H1 (cell line): ENCODE data around the gene KCTD15. TPM values are rescaled to one million over a fixed set of nuclear protein-coding genes. Genes with fewer than 3 reads are reported as not detected.

ENCODE experiments used
- CEBPB ChIP-seq: IDR thresholded peaks from 2 replicates; pipeline ENCODE4 v1.6.1; 2012; ENCODE audit warnings: low read depth, low read length
- SAP30 ChIP-seq: fragments of 300-600 bp; sonication (generic); IDR thresholded peaks from 2 replicates; pipeline ENCODE4 v1.7.1; 2012; ENCODE audit warnings: low read length, moderate library complexity, mild to moderate bottlenecking, inconsistent platforms; ENCODE audit not compliant: insufficient read depth, insufficient replicate concordance
- polyA plus RNA-seq, 7 experiments: library from polyadenylated mRNA; depleted of rRNA in 3 of 7; stranded (reverse) in 5 of 7; unstranded in 2 of 7; fragments of >200 nt in 5 of 7; fragments of 200-250 nt in 2 of 7; gene quantifications; 1 replicate in 5 of 7; 2 replicates in 1 of 7; 4 replicates in 1 of 7; pipeline versions ENCODE4 v1.2.1 to v1.2.3, GENCODE V29; 2011 to 2013; ENCODE audit warnings: missing spikeins in 2 of 7, mixed read lengths in 2 of 7
- total RNA-seq: library from RNA; stranded (reverse); fragmentation: NEBNext Ultra II Directional; extraction: Animal tissue kit (Norgen Biotek cat#: 25700); gene quantifications from 2 replicates; pipeline ENCODE4 v1.2.1, GENCODE V29; 2021

Gene KCTD15
- total and polyA plus RNA-seq, 2 of the 8 experiments (the other 6 are each of a cell fraction or from before 2014, with no cell fraction given) = 25.1 to 27.0 TPM

DNA sequence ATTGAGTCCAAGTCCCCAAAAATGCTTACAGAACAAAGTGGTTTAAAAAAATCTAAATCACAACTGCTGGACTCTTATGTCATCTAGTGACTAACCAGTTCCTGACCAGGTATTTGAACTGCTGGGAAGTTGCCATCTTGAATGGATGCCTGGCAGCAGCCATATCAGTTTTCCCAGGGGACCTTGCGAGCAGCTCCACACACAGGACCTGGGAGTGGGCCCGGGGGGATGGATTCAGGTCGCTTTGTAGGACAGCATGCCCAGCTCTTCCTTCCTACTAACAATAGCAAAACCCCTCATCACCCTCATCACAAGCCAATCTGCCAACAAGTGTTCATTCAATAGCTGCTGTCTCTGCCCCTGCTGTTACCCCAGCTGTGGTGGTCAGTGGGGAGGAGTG lies 65.3 kb downstream of the KCTD15 start (continued):
- TF ChIP-seq SAP30 (no peak), CEBPB (no peak)
